DMS 273 treated with DMSO at 0.1 percent for 48 hours (cell line): ENCODE data around the gene TCIRG1.
"Not testable (repeated sequence)": the region's sequence is repeated elsewhere in the genome, so short reads cannot be mapped to it uniquely, and the experiment has no call there.

ENCODE experiments used
- DNase-seq: peaks from one replicate; lab custom pipeline; 2025; lab: John Stamatoyannopoulos, UW

Gene TCIRG1, protein sequence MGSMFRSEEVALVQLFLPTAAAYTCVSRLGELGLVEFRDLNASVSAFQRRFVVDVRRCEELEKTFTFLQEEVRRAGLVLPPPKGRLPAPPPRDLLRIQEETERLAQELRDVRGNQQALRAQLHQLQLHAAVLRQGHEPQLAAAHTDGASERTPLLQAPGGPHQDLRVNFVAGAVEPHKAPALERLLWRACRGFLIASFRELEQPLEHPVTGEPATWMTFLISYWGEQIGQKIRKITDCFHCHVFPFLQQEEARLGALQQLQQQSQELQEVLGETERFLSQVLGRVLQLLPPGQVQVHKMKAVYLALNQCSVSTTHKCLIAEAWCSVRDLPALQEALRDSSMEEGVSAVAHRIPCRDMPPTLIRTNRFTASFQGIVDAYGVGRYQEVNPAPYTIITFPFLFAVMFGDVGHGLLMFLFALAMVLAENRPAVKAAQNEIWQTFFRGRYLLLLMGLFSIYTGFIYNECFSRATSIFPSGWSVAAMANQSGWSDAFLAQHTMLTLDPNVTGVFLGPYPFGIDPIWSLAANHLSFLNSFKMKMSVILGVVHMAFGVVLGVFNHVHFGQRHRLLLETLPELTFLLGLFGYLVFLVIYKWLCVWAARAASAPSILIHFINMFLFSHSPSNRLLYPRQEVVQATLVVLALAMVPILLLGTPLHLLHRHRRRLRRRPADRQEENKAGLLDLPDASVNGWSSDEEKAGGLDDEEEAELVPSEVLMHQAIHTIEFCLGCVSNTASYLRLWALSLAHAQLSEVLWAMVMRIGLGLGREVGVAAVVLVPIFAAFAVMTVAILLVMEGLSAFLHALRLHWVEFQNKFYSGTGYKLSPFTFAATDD

DNA sequence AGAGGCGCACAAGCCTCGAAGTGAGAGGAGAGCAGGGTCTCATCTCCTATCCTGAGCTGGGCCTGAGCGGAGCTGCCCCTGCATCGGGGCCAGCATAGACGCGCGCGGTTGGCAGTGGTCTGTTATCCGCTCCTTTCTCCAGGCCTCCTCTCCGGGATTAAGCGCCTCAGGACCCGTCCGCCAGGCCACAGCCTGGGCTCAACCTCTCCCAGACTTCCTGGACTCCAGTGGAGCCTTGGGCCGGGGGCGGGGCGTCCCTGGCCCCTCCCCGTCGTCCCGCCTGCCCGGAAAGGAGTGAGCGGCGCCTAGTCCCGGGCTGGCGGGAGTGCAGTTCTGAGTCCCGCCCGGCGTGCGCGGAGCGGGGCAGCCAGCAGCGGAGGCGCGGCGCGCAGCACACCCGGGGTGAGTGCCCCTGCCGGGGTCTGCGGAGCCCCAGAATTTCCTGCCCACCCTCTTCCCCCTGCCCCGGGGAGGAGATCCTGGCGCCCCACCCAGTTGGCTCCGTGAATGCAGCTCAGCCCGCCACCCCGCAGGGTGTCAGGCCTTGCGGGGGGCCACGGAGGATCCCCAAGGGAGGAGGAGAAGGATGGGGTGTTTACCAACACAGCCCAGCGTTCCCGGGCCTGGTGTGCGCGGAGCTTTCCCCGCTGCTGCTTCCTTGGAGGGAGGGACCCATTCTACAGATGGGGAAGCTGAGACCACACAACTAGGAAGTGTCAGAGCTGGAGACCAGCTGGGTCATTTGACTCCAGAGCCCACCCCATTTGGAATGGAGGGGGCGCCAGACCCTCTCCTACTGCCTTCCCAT, at the start of gene TCIRG1:
Gene TCIRG1 (plus strand): TSS at position 308 of the 808 bp plus-strand sequence. CDS start 2,247 bp downstream, outside the sequence.
- no peak for DNase-seq

DNA sequence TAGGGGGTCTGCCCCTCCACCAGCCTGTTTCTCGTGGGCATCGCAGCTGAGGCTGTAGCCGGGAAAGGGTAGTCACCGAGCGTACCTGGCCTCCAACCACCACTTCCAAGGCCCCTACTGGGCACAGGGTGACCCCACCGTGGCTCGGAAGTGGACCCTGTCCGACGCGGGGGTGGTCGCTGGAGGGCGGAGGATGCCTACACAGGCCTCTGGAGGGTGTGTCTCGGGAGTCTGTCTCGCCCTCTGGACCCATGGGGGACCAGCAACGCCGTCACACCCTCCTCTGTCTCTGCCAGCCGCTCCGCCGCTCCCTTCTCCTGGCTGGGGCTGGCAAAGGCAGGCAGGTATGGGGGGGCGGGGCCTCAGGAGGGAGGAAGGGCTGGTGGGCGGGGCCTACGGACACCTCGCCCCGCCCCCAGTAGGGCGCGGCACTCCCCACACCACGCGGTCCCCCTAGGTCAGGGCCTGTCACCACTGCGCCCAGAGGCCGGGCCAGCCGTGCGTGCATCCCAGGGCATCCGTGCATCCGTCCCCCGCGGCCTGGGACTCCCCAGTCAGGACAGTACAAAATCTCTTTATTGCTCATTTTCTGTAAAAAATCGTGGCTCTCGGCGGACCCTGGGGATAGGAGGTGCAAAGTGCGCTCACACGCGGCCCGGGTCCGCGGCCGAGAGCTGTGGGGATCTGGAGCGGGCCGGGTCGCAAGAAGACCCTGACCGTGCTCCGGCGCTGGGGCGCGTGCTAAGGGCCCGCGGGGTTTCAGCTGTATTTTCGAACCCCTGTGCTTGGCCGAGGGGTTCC, 48.1 kb upstream of the TCIRG1 start:
- DNase-seq: not testable (repeated sequence)

DNA sequence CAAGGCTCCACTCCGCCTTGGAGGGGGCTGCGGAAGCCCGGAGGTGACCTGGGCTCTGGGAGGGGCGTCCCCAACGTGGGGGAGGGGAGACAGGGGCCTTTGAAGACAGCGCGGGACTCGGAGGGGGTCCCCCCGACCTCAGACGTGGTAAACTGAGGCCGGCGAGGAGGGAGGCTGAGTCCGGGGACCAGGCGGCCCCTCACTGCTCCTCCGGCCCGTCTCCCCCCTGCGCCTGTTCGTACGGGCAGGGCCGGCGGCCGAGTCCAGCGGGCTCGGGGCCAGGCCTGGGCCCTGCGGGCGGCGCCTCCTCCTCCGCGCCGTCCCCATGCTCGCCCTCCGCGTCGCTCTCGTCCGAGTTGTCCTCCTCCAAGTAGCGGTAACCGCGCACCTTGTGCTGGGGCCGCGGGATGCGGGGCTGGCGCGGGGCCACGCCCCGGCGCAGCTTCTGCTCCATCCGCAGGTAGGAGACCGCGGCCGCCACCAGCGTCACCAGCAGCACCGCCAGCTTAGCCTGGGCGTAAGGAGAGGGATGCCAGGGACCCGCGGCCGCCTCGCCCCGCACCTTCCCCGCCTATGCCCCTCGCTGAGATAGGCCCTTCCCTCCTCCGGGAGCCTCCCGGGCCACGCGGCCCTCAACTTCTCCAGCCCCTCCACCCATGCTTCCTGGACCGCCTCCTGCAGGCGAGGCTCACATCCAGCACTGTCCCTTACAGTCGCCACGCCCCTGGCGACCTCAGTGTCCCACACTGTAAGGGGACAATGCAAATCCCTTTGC, 47.3 kb upstream of the TCIRG1 start:
- DNase-seq: not testable (repeated sequence)

DNA sequence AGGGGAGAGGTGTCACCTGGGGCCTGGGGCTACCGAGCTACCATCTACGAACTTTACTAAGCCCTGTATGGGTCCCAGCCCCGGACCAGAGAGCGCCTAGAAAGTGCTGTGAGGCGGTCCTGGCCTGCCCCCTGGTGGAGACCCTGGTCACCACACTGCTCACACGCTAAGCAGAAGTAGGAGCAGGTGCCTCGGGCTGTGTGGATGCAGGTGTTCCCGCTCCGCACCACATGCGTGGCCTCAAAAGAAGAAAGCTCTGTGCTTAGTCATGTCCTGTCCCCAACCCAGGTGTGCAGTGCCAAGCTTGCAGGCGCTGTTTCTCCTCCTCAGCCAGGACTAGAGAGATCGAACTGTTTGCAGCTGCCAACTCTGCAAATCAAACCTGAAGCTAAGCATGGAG, 45.0 kb upstream of the TCIRG1 start:
- DNase-seq: not testable (repeated sequence)

DNA sequence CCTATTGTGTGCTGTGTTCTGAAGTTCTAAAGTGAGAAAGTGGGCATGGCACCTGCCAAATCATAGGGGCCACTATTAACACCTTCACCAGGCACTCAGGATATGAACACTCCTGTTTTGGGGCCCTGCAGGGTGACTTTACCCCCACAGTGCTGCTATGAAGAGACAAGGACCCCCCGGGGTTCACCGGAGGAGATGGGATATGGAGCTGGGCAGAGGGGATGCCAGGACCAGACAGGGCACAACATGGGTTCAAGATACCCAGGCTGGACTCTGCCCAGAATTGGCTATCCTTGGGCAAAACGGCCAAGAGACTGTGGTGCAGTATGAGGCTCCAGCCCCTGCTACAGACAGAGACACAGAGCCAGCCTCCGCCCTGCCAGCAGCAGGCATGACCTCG, 44.4 kb upstream of the TCIRG1 start:
- not testable (repeated sequence) for DNase-seq

DNA sequence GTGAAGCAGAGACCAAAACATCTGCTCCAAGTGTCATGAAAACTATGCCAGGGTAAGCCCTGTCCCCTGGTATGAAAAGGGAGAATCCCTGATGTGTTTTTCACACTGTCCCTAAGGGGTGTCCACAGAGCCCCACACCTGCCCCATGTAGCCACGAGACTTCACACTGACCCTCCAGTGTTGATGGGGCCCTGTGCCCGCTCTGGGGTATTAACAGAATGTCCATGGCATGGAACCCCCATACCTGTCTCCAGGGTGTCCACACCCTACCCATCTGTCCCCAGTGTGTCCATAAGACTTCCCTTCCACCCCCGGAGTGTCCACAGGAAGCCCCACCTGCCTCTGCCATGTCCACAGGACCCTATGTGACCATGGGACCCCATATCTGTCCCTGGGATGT, 43.7 kb upstream of the TCIRG1 start:
- DNase-seq: not testable (repeated sequence)

DNA sequence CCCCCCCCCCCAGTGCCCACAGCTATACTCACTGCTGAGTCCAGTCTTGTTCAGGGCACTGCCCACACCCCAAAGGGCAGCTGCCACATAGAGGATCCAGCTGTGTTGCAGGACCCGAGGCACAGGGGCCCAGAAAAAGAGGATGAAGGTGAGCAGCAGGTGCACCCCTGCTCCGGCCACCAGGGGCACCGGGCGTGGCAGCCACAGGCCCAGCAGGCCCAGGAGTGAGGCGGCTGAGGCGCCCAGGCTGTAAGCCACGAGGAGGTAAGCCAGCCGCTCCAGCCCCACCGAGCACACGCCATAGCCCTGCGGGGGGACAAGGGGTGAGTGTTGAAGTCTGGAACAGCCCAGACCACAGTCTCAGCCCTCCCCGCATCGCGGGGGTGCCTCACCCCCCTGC, 43.2 kb upstream of the TCIRG1 start:
- DNase-seq: not testable (repeated sequence)

DNA sequence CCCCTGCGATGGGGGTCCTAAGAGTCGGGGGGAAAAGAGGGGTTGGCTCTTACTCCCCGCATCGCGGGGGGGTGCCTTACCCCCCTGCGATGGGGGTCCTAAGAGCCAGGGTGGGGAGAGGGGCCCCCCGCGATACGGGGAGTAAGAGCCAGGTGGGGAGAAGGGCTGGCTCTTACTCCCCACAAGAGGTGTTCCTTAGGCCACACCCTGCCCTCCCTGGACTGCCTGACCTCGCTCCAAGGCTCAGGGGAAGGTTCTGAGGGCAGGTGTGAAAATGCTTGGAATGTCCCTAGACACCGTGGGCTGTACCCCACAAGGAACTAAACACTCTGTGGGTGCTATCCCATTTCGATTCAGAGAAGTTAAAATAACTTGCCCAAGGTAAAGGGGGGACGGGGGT, 42.8 kb upstream of the TCIRG1 start:
- no peak for DNase-seq

DNA sequence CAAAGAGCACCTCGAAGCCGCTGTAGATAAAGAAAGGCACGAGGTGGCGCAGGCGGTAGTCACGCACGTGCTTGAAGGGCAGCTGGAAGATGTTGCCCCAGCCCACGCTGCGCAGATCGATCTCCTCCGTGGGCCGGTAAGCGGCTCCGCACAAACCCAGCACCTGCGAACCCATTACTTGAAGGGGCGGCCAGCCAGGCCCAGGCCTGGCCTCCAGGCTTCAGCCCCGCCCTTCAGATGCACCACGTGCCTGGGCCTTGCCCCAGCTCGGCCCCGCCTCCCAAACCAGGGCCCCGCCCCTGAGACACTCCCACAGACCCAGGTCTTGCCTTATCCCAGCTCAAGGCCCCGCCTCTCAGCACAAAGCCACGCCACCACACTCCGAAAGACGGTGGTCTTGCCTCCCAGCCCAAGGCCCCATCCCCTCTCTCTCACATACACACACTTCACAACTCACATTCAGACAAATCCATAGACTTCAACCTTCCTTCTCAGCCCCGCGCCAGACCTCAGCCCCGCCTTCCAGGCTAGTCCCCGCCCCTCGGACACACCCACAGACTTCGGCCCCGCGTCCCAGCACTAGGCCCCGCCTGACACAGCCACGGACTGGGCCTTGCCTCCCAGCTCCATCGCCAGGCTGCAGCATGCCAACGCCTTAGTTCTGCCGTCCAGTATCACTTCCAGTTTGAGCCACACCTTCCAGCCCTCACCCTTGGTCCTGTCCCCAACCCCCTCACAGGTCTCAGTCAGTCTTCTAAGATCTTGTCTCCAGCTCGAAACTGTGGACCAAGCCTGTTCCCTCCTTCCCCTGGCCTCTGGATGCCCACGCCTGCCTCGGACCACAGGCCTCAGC, 42.0 kb upstream of the TCIRG1 start:
- DNase-seq: no peak

DNA sequence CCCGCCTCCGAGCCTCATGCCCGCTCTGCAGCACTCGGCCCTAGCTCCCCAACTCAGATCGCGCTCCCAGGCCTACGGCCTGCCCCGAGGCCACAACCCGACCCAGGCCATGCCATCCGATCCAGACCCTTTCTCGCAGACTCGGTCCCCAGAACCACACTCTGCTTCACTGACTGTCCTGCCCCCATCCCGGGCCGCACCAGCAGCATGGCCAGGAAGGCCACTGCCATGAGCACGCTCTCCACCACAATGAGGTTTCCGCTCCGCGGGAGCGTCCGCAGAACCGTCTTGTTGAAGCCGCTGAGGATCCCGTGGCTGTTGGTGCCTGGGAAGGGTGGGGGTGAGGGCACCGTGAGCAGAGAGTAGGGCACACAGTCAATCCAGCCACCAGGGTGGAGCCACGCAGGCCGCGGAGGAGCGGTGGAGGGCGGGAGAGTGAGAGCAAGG, 41.3 kb upstream of the TCIRG1 start:
- no peak for DNase-seq

DNA sequence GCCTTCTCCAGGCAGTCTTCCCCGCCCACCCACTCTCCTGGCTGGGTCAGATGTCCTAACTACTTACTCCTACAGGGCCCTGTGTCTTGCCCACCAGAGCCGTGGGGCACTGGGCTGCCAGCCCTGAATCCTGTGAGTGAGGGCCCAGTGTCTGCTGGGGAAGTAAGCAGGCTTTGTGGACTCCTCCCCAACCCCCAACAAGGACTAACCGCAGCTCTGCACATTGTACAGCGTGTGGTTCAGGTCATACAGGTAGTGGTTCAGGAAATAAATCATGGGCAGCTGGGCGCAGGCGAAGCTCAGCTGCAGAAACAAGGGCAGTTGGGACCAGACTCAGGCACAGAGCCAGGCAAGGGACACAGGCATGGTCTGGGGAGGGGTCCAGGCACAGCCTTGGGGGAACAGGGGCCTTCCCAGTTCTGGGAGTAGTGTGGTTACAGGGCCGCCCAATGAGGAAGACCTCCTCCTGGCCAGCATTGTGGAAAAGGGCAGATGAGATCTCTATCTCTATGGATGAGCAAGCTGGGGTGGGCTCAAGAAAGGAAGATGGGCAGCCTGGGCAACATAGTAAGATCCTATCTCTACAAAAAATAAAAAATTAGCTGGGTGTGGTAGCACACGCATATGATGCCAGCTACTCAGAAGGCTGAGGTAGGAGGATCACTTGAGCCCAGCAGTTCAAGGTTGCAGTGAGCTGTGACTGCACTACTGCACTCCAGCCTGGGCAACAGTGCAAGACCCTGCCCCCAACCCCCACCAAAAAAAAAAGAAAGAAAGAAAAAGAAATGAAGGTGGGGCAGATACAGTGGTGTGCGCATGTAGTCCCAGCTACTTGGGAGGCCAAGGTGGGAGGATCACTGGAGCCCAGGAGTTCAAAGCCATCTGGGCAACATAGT, 40.4 kb upstream of the TCIRG1 start:
- no peak for DNase-seq

DNA sequence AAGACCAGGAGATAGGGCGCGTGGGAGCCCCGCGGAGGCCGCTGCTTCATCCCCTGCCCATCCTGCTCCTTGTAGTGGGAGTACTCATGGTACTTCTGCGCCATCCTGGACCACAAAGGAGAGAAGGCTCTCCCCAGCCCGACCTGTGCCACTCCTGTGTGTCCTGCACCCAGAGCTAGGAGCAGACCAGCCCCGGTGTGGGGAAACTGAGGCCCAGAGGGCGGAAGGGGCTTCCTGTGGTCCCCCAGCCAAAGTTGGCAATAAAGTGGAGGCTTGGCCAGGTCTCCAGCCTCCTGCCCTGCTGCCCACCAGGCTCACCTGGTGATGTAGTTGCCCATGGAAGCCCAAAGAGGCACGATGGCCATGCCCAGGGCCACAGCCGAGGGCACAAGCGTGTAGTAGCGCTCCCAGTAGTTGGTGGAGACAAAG, 39.6 kb upstream of the TCIRG1 start:
- no peak for DNase-seq

DNA sequence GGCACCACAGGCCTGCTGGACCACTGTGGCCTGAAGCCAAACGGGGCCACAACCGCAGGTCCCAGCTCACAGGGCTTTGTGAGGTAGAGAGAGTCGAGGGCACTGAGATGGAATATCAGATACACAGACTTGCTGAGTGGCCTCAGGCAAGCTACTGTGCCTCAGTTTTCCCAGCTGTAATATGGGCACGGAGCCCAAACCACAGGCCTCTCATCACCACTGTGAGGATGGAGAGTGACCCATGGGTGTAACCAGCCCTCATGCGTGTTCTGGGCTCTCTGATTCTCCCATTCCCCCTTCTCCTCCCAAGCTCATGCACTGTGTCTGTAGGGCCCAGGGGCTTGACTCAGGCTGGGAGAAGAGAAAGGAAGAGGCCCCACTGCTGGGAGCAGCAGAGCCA, 39.1 kb upstream of the TCIRG1 start:
- no peak for DNase-seq

DNA sequence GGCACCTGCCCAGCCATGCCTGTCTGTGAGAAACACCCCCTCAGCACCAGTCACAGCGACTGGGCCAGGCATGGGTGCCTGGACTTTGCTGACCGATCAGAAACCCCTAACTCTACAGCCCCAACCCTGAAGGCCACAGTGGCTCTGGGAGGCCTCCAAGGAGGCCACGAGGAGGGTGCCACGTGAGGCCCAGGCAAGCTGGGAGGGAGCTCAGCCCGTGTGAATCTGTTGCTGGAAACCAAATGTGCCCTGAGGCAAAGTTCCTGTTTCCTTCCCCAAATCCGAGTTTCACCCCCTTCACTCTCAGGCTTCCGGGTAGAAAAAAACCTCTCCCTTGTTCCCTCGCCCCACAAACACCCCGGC, 36.3 kb upstream of the TCIRG1 start:
- DNase-seq: no peak

DNA sequence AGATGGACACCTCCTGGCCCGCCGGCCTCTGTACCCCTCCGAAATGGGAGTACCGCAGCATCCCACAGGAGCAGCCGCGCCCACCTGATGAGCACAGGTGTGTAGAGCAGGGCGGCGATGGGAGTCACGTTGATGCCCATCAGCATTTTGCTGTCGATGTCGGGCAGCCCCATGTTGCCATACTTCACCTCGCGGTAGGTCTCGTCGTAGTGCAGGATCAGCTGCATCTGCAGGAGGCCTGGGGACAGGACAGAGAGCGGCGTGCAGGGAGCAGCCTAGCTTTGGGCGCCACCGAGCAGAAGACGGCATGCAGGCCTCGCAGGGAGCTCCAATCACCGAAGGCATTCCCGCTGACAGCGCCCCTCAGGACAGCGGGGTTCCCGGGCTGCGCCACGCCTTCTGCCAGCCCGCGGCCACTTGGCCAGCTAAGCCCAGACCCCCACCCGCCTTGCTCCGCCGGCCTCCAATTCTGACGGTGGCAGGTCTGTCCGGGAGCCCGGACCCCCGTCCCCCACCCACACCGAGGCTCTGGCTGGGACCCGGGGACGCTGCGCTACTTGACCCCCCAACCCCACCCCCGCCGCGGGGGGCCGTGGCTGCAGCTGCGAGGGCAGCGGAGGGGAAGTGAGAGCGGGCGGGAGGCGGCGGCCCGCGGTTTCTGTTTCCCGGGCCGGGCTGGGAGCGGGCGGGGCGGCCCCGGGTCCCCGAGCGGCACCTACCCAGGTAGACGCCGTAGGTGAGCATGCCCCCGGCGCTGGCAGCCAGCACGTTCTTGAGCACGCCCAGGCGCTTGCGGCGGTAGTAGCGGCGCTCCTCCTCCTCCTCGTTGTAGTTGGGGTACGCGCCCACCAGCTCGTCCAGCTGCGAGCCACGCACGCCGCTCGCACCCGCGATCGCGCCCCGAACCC, 35.6 kb upstream of the TCIRG1 start:
- DNase-seq: no peak

DNA sequence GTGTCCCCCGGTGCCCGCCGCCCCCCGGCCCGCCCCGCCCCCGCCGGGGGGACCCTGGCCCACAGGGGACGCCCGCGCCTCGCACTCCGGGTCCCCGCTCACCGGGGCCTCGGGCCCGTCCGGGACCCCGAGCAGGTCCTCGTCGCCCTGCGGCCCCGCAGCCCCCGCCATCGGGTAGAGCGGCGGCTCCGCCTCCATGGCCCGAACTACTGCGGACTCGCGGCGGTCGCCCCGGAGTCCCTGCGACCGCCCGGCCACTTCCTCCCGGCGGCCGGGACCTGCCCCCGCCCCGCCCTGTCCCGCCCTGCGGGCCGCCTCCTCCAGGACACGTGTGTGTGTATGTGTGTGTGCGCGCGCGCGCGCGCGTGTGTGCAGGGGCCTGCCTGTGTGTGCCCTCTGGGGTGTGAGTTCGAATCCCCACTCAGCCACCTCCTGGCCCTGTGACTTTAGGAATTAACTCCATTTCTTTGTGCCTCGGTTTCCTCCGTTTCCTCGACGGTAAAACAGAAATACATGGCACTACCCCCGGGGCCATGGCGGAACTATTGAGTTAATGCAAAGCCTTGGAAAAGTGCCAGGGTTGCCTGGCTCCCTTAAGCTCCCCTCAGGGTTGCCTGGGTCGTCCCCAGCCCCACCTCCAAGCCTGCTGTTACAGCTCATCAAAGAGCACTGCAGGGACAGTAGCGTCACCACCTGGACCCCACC, 34.8 kb upstream of the TCIRG1 start, which contains the start of gene UNC93B1:
Gene UNC93B1 (minus strand): TSS at position 252 of the 705 bp plus-strand sequence. CDS start 54 bp downstream, at position 198.
- DNase-seq: no peak
